ENCODE data around the gene CDK8.

The CDK8 gene

DNA sequence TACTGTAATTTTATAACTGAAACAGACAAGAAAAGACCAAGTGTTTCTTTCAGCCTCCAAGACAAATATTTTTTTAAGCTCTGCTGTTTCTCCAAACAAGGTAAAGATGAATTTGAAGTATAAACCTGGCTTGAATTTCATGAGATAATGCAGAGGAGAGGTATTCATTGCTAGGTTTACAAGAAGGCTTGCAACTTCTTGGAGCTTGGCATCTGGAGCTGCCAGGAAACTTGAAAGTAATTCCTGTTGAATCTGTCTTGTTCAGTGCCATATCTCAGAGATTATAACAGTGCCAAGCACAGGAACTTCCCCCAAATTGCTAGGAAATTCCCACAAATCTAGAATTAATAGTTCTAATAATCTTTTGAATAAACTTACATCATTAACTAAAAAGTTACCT lies 70.9 kb downstream of the CDK8 start:
- Histone ChIP-seq H3K4me3 (ENCODE audit: low read length) (no peak overlapping the region), H3K9ac (ENCODE audit: low read length) (no peak overlapping the region), H3K36me3 (replicated peaks; ENCODE audit: low read depth, low read length) (no peaks in the 10 kb centered on the region), H3K27ac (ENCODE audit: low read length) (no peak overlapping the region), H3K9me3 (ENCODE audit: insufficient read depth, low read length) (no peaks in the 10 kb centered on the region), H3K4me1 (ENCODE audit: low read length) (no peaks in the 10 kb centered on the region), H3K27me3 (ENCODE audit: low read depth, low read length) (no peaks in the 10 kb centered on the region), H4K20me1 (ENCODE audit: insufficient read depth, low read length) (peaks cover 38% of the 10 kb centered on the region; the same call in 1 of the 2 replicates), H2AFZ (ENCODE audit: low read depth, low read length) (no peak overlapping the region), H3K79me2 (ENCODE audit: low read length) (peaks cover 36% of the 10 kb centered on the region), H3K4me2 (ENCODE audit: low read length) (no peak overlapping the region)
- TF ChIP-seq CTCF (IDR thresholded peaks at IDR 0.05; ENCODE audit: low read depth, low read length) (no peak), EZH2phosphoT487 (IDR thresholded peaks at IDR 0.05; ENCODE audit: low read depth) (no peak)

GRCh38 chr13:26325876-26326275 lies 71.9 kb downstream of the CDK8 start:
- H3K9me3 ChIP-seq (ENCODE audit: insufficient read depth, low read length): no peaks in the 10 kb centered on the region
- H3K4me2 ChIP-seq (ENCODE audit: low read length): no peak overlapping the region
- peaks cover 42% of the 10 kb centered on the region for H3K79me2 ChIP-seq (ENCODE audit: low read length)
- no peaks in the 10 kb centered on the region for H3K4me1 ChIP-seq (ENCODE audit: low read length)
- no peak overlapping the region for H3K4me3 ChIP-seq (ENCODE audit: low read length)
- peaks cover 38% of the 10 kb centered on the region; the same call in 1 of the 2 replicates for H4K20me1 ChIP-seq (ENCODE audit: insufficient read depth, low read length)
- no peak overlapping the region for H3K9ac ChIP-seq (ENCODE audit: low read length)
- no peaks in the 10 kb centered on the region for H3K36me3 ChIP-seq (replicated peaks; ENCODE audit: low read depth, low read length)
- no peak overlapping the region for H2AFZ ChIP-seq (ENCODE audit: low read depth, low read length)
- H3K27ac ChIP-seq (ENCODE audit: low read length): no peak overlapping the region
- no peaks in the 10 kb centered on the region for H3K27me3 ChIP-seq (ENCODE audit: low read depth, low read length)
- TF ChIP-seq EZH2phosphoT487 (IDR thresholded peaks at IDR 0.05; ENCODE audit: low read depth) (no peak), CTCF (IDR thresholded peaks at IDR 0.05; ENCODE audit: low read depth, low read length) (no peak)

- TF ChIP-seq EZH2phosphoT487 (IDR thresholded peaks at IDR 0.05; ENCODE audit: low read depth): no peak
- TF ChIP-seq CTCF (IDR thresholded peaks at IDR 0.05; ENCODE audit: low read depth, low read length): no peak
- H3K9me3 ChIP-seq (ENCODE audit: insufficient read depth, low read length): no peaks in the 10 kb centered on the region
- peaks cover 34% of the 10 kb centered on the region; the same call in 1 of the 2 replicates for H4K20me1 ChIP-seq (ENCODE audit: insufficient read depth, low read length)
- H3K27me3 ChIP-seq (ENCODE audit: low read depth, low read length): no peaks in the 10 kb centered on the region
- no peak overlapping the region for H2AFZ ChIP-seq (ENCODE audit: low read depth, low read length)
- H3K4me2 ChIP-seq (ENCODE audit: low read length): no peak overlapping the region
- no peak overlapping the region for H3K4me3 ChIP-seq (ENCODE audit: low read length)
- H3K36me3 ChIP-seq (replicated peaks; ENCODE audit: low read depth, low read length): no peaks in the 10 kb centered on the region
- no peaks in the 10 kb centered on the region for H3K4me1 ChIP-seq (ENCODE audit: low read length)
- H3K79me2 ChIP-seq (ENCODE audit: low read length): peaks cover 49% of the 10 kb centered on the region
- no peak overlapping the region for H3K27ac ChIP-seq (ENCODE audit: low read length)
- H3K9ac ChIP-seq (ENCODE audit: low read length): no peak overlapping the region
These were observed 72.6 kb downstream of the CDK8 start for GRCh38 chr13:26326562-26326961.

GRCh38 chr13:26327940-26328725 lies 74.2 kb downstream of the CDK8 start:
- no peaks in the 10 kb centered on the region for H3K36me3 ChIP-seq (replicated peaks; ENCODE audit: low read depth, low read length)
- no peak overlapping the region for H2AFZ ChIP-seq (ENCODE audit: low read depth, low read length)
- H3K79me2 ChIP-seq (ENCODE audit: low read length): peaks cover 48% of the 10 kb centered on the region
- no peaks in the 10 kb centered on the region for H3K9me3 ChIP-seq (ENCODE audit: insufficient read depth, low read length)
- H3K4me1 ChIP-seq (ENCODE audit: low read length): no peaks in the 10 kb centered on the region
- H3K27me3 ChIP-seq (ENCODE audit: low read depth, low read length): no peaks in the 10 kb centered on the region
- H3K9ac ChIP-seq (ENCODE audit: low read length): no peak overlapping the region
- H3K4me2 ChIP-seq (ENCODE audit: low read length): no peak overlapping the region
- TF ChIP-seq CTCF (IDR thresholded peaks at IDR 0.05; ENCODE audit: low read depth, low read length) (no peak), EZH2phosphoT487 (IDR thresholded peaks at IDR 0.05; ENCODE audit: low read depth) (no peak)
- H3K4me3 ChIP-seq (ENCODE audit: low read length): no peak overlapping the region
- H3K27ac ChIP-seq (ENCODE audit: low read length): no peak overlapping the region
- H4K20me1 ChIP-seq (ENCODE audit: insufficient read depth, low read length): peaks cover 25% of the 10 kb centered on the region; the same call in 1 of the 2 replicates
